HepG2 (cell line): ENCODE results near the gene HACD1. TPM values are rescaled to one million over a fixed set of nuclear protein-coding genes. Genes with fewer than 3 reads are reported as not detected.

ENCODE experiments used
- EED ChIP-seq: sonication (generic); formaldehyde crosslinking; IDR thresholded peaks from 2 replicates; pipeline ENCODE4 v1.5.0; 2020; ENCODE audit warnings: mild to moderate bottlenecking, missing genetic modification reagents
- ETV6 ChIP-seq: sonication (generic); formaldehyde crosslinking; conservative IDR thresholded peaks from 2 replicates; pipeline ENCODE4 v1.4.0; 2020; ENCODE audit warnings: missing genetic modification reagents
- KLF11 ChIP-seq: IDR thresholded peaks from 2 replicates; pipeline ENCODE4 v1.6.1; 2016; ENCODE audit warnings: missing compliant biosample characterization
- NFE2 ChIP-seq: sonication (generic); formaldehyde crosslinking; IDR thresholded peaks from 2 replicates; pipeline ENCODE4 v1.4.0; 2020; ENCODE audit warnings: missing genetic modification reagents
- SAFB2 ChIP-seq: sonication (generic); formaldehyde crosslinking; IDR thresholded peaks from 2 replicates; pipeline ENCODE4 v1.5.1; 2020; ENCODE audit warnings: missing genetic modification reagents, low read depth, mild to moderate bottlenecking, borderline replicate concordance
- TCF12 ChIP-seq, 2 experiments: fragments of 450-650 bp in 1 of 2; sonication (generic) in 1 of 2; formaldehyde crosslinking in 1 of 2; IDR thresholded peaks; 2 replicates each; pipeline versions ENCODE4 v1.6.1 to v1.8.0; 2017 to 2022; ENCODE audit warnings: antibody characterized with exemption in 1 of 2, mild to moderate bottlenecking in 1 of 2, missing genetic modification reagents in 1 of 2, moderate library complexity in 1 of 2
- THRA ChIP-seq: sonication (generic); formaldehyde crosslinking; IDR thresholded peaks from 2 replicates; pipeline ENCODE4 v1.4.0; 2020; ENCODE audit warnings: missing genetic modification reagents, borderline replicate concordance
- ZNF20 ChIP-seq: sonication (generic); formaldehyde crosslinking; IDR thresholded peaks from 2 replicates; pipeline ENCODE4 v1.4.0; 2020; ENCODE audit warnings: mild to moderate bottlenecking, moderate library complexity, missing genetic modification reagents
- ZNF275 ChIP-seq: sonication (generic); formaldehyde crosslinking; IDR thresholded peaks from 2 replicates; pipeline ENCODE4 v1.8.0; 2022; ENCODE audit warnings: missing genetic modification reagents, mild to moderate bottlenecking, inconsistent platforms, borderline replicate concordance
- ZNF451 ChIP-seq: sonication (generic); formaldehyde crosslinking; IDR thresholded peaks from 2 replicates; pipeline ENCODE4 v1.5.0; 2020; ENCODE audit warnings: mild to moderate bottlenecking, missing genetic modification reagents
- ZNF660 ChIP-seq: sonication (generic); formaldehyde crosslinking; IDR thresholded peaks from 2 replicates; pipeline ENCODE4 v1.5.1; 2020; ENCODE audit warnings: mild to moderate bottlenecking, low read depth, missing genetic modification reagents, borderline replicate concordance
- ZNF709 ChIP-seq: sonication (generic); formaldehyde crosslinking; IDR thresholded peaks from 2 replicates; pipeline ENCODE4 v1.5.0; 2020; ENCODE audit warnings: mild to moderate bottlenecking, missing genetic modification reagents
- polyA plus RNA-seq, 8 experiments: library from polyadenylated mRNA; depleted of rRNA in 3 of 8; stranded (reverse) in 7 of 8; unstranded in 1 of 8; fragments of >200 nt; fragmentation: Illumina TruSeq in 4 of 8; extraction: Trizol in 4 of 8; gene quantifications; 2 replicates each; pipeline versions ENCODE4 v1.2.1 to v1.2.3, GENCODE V29; 2011 to 2016; ENCODE audit warnings: low read depth in 4 of 8, missing spikeins in 1 of 8, mixed read lengths in 1 of 8; ENCODE audit not compliant: insufficient read depth in 1 of 8
- total RNA-seq, 5 experiments: library from RNA; depleted of rRNA; stranded (reverse); fragments of >200 nt; fragmentation: Illumina TruSeq; extraction: Trizol; gene quantifications; 2 replicates each; pipeline ENCODE4 v1.2.3, GENCODE V29; 2016; ENCODE audit warnings: low read depth in 1 of 5
- TF ChIP-seq, protein P1 (sequence below): sonication (generic); formaldehyde crosslinking; IDR thresholded peaks from 2 replicates; pipeline ENCODE4 v1.4.0; 2020; ENCODE audit warnings: missing genetic modification reagents
- TF ChIP-seq, protein P2 (sequence below): sonication (generic); formaldehyde crosslinking; IDR thresholded peaks from 2 replicates; pipeline ENCODE4 v1.4.0; 2020; ENCODE audit warnings: missing genetic modification reagents, borderline replicate concordance
- TF ChIP-seq, protein P3 (sequence below): sonication (generic); formaldehyde crosslinking; IDR thresholded peaks from 2 replicates; pipeline ENCODE4 v1.5.0; 2020; ENCODE audit warnings: missing genetic modification reagents

HACD1 gene
- total and polyA plus RNA-seq, 2 of the 13 experiments (the other 11 are each of a cell fraction or from before 2014, with no cell fraction given) = 43.4 to 47.6 TPM

DNA sequence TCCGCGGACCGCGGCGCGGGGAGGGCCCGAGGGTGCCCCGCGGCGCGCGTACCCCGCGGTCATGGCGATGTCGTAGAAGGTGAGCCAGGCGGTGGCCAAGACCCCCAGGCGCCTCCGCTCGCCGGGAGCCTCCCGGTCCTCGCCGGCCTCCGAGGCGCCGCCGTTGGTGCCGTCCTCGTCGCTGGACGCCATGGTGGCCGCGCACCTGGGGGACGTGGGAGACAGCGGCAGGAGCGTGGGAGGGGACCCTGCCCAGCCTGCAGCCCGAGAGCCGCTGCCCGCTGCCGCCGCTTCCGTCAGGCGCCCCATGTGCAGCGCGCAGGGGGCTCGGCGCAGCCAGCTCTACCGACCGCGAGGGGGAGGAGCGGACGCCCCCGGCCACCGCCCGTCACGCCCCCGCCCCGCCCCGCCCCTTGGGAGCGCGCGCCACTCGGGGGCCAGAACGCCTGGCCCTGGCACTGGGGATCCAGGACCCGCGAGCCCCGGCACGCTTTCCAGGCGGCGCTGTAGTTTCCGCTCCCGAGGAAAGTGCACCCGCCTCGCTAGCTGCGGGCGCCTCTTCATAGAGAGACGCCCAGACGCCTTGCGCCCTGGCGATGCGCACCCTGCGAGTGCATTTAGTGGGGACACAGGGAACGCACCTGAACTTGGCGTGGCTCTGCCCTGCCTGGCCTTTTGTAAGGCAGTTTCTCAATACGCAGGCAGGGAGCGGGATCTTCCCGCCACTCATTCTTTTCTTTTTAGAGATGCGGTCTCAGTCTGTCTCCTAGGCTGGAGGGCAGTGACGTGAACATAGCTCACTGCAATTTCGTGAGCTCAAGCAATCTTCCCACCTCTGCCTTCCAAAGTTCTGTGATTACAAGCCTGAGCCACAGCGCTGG, at the start of gene HACD1 (continued):
- TF ChIP-seq, protein P1, sequence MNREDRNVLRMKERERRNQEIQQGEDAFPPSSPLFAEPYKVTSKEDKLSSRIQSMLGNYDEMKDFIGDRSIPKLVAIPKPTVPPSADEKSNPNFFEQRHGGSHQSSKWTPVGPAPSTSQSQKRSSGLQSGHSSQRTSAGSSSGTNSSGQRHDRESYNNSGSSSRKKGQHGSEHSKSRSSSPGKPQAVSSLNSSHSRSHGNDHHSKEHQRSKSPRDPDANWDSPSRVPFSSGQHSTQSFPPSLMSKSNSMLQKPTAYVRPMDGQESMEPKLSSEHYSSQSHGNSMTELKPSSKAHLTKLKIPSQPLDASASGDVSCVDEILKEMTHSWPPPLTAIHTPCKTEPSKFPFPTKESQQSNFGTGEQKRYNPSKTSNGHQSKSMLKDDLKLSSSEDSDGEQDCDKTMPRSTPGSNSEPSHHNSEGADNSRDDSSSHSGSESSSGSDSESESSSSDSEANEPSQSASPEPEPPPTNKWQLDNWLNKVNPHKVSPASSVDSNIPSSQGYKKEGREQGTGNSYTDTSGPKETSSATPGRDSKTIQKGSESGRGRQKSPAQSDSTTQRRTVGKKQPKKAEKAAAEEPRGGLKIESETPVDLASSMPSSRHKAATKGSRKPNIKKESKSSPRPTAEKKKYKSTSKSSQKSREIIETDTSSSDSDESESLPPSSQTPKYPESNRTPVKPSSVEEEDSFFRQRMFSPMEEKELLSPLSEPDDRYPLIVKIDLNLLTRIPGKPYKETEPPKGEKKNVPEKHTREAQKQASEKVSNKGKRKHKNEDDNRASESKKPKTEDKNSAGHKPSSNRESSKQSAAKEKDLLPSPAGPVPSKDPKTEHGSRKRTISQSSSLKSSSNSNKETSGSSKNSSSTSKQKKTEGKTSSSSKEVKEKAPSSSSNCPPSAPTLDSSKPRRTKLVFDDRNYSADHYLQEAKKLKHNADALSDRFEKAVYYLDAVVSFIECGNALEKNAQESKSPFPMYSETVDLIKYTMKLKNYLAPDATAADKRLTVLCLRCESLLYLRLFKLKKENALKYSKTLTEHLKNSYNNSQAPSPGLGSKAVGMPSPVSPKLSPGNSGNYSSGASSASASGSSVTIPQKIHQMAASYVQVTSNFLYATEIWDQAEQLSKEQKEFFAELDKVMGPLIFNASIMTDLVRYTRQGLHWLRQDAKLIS = no peak
- TF ChIP-seq, protein P2, sequence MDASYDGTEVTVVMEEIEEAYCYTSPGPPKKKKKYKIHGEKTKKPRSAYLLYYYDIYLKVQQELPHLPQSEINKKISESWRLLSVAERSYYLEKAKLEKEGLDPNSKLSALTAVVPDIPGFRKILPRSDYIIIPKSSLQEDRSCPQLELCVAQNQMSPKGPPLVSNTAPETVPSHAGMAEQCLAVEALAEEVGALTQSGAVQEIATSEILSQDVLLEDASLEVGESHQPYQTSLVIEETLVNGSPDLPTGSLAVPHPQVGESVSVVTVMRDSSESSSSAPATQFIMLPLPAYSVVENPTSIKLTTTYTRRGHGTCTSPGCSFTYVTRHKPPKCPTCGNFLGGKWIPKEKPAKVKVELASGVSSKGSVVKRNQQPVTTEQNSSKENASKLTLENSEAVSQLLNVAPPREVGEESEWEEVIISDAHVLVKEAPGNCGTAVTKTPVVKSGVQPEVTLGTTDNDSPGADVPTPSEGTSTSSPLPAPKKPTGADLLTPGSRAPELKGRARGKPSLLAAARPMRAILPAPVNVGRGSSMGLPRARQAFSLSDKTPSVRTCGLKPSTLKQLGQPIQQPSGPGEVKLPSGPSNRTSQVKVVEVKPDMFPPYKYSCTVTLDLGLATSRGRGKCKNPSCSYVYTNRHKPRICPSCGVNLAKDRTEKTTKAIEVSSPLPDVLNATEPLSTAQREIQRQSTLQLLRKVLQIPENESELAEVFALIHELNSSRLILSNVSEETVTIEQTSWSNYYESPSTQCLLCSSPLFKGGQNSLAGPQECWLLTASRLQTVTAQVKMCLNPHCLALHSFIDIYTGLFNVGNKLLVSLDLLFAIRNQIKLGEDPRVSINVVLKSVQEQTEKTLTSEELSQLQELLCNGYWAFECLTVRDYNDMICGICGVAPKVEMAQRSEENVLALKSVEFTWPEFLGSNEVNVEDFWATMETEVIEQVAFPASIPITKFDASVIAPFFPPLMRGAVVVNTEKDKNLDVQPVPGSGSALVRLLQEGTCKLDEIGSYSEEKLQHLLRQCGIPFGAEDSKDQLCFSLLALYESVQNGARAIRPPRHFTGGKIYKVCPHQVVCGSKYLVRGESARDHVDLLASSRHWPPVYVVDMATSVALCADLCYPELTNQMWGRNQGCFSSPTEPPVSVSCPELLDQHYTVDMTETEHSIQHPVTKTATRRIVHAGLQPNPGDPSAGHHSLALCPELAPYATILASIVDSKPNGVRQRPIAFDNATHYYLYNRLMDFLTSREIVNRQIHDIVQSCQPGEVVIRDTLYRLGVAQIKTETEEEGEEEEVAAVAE (CRISPR knock-in tag) = no peak
- TF ChIP-seq, protein P3, sequence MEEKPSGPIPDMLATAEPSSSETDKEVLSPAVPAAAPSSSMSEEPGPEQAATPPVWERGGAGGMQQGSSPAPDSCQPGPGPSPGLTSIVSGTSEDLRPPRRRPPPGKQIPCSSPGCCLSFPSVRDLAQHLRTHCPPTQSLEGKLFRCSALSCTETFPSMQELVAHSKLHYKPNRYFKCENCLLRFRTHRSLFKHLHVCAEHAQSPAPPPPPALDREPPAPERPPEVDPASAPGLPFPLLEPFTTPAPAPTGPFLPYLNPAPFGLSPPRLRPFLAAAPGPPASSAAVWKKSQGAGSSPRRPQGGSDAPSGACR (CRISPR knock-in tag) = peak; percentile 74; the same call in 1 of the 2 replicates
- TF ChIP-seq TCF12 (IDR thresholded peaks at IDR 0.05) (no peak), TCF12 (CRISPR knock-in tag; IDR thresholded peaks at IDR 0.05) (no peak), ZNF660 (CRISPR knock-in tag) (no peak), ZNF275 (CRISPR knock-in tag) (0 out of 2 replicates have a peak, but pooled peaks have one; percentile 1), ZNF451 (no peak), ZNF709 (CRISPR knock-in tag) (0 out of 2 replicates have a peak, but pooled peaks have one; percentile 18), ETV6 (CRISPR knock-in tag) (no peak), SAFB2 (CRISPR knock-in tag) (no peak), EED (CRISPR knock-in tag) (peak; percentile 66; the same call in 1 of the 2 replicates), KLF11 (CRISPR knock-in tag) (no peak), NFE2 (CRISPR knock-in tag) (no peak), THRA (CRISPR knock-in tag) (peak; percentile 35; the same call in 1 of the 2 replicates), ZNF20 (CRISPR knock-in tag) (no peak)
